ENCODE results near the gene NOS3.

NOS3 gene

DNA sequence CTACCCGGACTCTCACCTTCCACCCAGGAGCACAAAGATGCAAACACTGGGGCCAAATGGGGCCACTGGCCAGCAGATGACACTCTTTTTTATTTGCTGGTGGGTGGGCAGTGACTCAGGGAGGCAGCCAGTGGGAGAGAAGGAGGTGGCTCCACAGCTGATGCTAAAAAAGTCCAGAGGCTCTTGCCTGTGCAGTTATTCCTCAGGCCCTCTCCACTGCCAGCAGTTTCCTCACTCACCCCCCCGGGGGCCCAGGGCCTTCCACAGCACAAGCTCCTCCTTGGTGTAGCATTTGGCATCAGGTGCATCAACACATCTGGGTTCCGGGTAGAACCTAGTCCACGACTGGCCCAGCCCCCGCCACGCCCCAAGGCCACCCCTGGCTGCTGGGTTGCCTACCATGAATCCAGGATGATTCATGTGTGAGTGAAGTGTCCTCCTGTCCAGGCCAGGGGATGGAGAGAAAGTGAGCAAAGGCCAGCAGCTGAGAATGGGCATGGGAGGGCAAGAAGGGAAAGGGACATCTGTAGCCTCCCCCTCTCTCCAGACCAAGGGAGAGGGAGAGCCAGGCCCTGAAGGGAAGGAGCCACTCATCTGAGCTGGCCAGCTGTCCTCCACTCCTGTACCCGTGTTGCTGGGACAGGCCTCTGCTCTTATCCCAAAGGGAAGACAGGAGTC lies 11.0 kb upstream of the NOS3 start:
- no peak for DNase-seq (ENCODE audit: low read depth in 2 of 2)

DNA sequence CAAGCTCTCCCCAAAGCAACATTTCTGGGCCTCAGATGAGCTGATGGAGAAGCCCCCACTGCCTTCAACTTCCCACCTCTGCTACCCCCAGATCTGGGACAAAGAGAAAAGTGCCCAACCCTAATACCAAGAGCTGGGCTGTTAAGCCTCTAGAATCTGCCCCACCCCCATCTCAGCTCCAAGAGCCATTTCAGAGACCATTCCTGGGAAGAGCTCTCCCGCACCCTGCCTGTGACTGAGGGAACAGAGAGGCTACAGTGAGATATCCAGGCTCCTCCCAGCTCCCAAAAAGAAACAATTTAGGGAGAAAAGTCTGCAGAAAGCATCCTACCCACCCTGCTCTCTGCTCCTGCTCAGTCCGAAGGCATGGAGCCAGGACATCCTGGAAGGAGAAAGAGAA lies 10.2 kb upstream of the NOS3 start:
- DNase-seq (ENCODE audit: low read depth in 2 of 2): no peak

DNA sequence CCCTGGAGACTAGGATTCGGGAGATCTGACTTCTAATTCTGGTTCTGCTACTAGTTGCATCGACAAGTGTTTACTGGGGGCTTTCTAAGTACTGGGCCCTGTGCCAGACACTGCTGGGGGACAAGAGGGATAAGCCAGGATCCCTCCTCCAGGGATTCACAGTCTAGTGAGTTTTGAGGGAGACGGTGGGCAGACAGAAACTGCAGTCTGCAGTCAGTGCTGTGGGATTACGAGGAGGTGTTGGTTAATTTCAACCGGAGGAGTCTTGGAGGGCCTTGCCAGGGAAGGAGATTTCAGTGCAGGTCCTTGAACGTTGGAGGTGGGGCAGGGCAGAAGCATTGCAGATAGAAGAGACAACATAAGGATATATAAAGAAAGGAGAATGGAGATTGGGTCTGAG lies 9.2 kb upstream of the NOS3 start:
- DNase-seq (ENCODE audit: low read depth in 2 of 2): no peak

DNA sequence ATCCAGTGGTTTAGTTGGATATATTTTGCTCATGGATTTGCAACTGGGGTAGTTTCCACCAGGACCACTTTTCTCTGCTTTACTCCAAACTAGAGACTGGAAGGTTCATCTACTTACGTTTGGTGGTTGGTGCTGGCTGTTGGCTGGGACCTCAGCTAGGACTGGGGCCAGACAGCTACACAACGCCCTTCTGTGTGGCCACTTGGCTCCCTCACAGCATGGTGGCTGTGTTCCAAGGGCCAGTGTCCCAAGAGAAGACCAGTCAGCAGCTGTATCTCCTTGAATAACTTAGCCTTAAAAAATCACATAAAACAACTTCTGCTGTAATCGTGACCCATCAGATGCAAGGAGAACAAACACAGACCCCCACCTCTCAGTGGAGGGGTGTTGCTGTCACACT lies 8.5 kb upstream of the NOS3 start:
- no peak for DNase-seq (ENCODE audit: low read depth in 2 of 2)

DNA sequence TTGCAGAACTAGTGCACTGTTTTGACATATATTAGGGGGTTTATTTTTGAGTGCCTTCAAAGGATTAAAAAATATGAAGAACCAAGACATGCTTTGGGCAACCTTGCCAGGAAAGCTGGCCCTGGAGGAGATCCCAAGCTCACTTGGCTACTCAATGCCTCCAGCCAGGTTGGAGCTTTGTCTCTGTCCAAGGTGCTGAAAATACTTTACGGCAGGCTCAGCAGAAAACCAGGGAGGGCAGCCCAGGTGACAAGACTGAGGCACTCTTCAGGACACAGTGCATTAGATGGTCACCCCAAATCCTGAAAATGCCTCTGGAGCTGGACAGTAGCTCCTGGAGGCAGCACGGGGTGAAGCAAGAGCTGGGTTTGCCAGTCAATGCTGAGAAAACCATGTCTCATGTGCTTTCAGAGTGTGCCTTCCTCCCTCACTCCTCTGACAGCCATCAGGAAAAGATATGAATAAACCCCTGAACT lies 6.9 kb upstream of the NOS3 start:
- DNase-seq (ENCODE audit: low read depth in 2 of 2): no peak

DNA sequence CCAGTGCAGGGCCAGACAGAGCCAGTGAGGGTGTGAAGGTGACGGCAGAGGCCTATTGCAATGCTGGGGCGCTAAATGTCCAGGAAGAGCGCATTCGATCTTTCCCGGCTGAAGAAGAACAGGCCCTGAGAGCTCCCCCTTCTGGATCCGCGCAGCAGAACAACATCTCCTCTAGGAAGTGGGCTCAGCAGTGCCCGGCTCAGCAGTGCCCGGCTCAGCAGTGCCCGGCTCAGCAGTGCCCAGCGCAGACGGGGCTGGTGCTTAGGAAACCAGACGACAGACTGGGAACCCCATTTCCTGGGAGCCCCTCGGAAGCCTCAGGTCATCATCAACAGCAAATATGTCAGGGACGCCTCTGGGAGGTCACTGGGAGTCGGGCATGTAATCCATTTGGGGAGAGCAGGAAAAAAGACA lies 4.7 kb upstream of the NOS3 start:
- DNase-seq (ENCODE audit: low read depth in 2 of 2): peak in 1 of 2 donors; percentile 46

DNA sequence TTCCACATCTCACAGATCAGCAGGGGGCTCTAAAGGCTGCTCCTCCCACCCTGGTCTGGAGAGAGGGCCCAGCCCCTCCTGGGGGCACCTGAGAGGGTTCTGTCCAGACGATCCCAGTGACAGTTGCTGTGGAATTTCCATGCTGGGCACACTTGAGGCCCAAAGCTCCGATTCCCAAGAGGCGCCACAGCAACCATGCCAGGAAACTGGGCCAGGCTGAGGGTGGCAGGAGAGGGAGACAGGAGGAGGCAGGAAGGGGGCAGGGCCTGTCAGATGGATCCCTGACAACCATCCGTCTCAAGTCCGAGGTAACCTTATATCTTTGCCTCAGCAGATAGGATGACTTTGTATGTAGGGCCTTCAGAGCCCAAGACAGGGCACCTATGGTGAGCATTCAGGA lies 4.3 kb upstream of the NOS3 start:
- no peak for DNase-seq (ENCODE audit: low read depth in 2 of 2)

DNA sequence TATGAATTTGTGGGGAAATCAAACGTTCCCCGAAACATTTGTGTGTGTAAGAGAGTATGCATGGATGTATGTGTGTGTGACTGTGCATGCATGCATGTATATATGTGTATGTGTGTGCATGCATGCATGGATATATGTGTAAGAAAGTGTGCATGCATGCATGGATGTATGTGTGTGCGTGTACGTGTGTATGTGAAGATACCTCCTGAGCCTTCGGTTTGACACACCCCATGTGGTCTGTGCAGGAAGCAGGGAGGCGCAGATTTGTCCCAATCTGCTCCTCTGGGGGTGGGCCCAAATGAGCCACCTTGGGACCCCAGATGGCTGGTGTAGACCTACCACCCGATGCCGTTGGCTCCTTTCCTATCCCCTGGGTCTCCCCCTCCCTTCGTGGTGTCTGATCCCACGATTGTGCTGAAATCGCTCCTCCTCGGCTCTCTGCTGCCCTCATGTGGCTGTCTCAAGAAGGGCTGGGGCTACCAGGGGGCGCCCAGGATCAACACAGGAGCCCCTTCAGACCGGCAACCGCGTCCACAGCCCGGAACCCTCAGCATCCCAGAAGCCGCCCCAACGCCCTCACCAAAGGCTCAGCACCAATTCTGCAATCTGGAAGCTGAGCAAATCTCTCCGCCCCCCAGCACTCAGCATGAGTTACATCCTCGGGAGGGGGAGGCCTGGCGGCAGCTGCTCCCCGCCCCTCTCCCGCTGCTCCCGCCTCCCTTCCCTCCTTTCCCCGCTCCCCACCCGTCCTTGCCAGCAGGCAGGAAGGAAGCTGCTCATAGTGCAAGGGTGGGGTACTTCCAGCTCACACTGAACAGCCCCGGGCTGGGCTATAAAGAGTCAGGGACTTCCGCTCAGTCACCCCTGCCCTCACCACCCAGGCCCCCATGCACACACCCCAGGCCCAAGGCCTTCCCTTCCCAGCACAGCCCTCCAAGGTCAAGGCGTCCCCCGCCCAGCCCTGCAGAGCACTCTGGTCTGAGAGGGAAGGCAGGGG lies 2.3 kb upstream of the NOS3 start:
- peak in 1 of 2 donors; percentile 65 for DNase-seq (ENCODE audit: low read depth in 2 of 2)

DNA sequence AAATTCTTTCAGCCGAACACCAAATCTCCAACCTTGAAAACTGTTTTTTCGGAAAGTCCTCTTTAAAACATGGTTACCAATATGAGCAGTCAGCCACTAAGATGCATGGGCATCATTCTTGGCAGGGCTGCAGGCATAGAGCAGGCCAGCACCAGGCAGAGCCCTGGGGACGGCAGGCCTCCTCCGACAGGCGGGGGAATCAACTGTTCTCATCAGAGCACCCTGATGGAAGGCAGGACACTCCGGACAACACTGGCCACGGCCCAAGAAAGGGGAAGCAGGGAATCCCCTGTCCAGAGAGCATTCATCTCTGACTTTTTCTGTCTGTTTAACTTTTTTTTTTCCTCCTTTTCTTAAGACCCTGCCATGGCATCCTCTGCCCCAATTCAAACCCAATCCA lies 1.4 kb upstream of the NOS3 start:
- no peak for DNase-seq (ENCODE audit: low read depth in 2 of 2)

DNA sequence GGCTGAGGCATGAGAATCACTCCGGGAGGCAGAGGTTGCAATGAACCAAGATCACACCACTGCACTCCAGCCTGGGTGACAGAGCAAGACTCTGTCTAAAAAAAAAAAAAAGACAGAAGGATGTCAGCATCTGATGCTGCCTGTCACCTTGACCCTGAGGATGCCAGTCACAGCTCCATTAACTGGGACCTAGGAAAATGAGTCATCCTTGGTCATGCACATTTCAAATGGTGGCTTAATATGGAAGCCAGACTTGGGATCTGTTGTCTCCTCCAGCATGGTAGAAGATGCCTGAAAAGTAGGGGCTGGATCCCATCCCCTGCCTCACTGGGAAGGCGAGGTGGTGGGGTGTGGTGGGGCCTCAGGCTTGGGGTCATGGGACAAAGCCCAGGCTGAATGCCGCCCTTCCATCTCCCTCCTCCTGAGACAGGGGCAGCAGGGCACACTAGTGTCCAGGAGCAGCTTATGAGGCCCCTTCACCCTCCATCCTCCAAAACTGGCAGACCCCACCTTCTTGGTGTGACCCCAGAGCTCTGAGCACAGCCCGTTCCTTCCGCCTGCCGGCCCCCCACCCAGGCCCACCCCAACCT lies 1.3 kb downstream of the NOS3 start:
- no peak for DNase-seq (ENCODE audit: low read depth in 2 of 2)

DNA sequence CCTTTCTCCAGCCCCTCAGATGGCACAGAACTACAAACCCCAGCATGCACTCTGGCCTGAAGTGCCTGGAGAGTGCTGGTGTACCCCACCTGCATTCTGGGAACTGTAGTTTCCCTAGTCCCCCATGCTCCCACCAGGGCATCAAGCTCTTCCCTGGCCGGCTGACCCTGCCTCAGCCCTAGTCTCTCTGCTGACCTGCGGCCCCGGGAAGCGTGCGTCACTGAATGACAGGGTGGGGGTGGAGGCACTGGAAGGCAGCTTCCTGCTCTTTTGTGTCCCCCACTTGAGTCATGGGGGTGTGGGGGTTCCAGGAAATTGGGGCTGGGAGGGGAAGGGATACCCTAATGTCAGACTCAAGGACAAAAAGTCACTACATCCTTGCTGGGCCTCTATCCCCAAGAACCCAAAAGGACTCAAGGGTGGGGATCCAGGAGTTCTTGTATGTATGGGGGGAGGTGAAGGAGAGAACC lies 2.1 kb downstream of the NOS3 start:
- DNase-seq (ENCODE audit: low read depth in 2 of 2): no peak

DNA sequence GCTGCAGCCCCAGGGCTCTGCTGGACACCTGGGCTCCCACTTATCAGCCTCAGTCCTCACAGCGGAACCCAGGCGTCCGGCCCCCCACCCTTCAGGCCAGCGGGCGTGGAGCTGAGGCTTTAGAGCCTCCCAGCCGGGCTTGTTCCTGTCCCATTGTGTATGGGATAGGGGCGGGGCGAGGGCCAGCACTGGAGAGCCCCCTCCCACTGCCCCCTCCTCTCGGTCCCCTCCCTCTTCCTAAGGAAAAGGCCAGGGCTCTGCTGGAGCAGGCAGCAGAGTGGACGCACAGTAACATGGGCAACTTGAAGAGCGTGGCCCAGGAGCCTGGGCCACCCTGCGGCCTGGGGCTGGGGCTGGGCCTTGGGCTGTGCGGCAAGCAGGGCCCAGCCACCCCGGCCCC lies 2.7 kb downstream of the NOS3 start:
- DNase-seq (ENCODE audit: low read depth in 2 of 2): no peak

DNA sequence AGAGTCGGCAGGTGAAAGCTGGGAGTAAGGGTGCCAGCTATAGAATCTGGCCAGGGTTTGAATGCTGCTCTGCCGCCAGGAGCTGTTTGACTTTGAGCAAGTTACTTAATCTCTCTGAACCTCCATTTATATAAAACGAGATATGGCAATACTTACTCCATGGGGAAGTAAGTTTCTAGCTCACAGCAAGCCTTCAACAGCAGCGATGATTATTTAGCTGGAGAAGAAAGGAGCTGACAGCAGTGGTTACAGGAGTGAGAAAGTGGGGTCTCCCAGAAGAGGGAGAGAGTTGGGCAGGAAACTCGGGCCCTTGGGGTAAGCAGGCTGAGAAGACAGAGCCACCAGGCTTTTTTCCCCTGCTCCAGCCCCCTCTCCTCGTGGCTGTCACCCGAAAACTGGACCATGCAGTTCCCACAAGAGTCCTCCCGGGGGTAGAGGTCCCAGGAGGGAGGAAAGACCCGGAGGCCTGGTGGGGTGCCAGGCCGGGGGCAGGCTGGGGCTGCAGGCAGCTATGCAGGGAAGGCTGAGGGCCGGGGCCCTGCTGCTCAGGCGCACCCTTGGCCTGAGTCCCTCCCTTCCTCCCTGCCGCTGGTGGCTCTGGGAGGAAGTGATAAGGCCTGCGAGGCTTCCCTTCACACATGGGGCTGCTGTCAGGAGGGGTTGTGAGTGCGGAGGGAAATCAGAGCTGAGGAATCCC lies 3.5 kb downstream of the NOS3 start:
- no peak for DNase-seq (ENCODE audit: low read depth in 2 of 2)

DNA sequence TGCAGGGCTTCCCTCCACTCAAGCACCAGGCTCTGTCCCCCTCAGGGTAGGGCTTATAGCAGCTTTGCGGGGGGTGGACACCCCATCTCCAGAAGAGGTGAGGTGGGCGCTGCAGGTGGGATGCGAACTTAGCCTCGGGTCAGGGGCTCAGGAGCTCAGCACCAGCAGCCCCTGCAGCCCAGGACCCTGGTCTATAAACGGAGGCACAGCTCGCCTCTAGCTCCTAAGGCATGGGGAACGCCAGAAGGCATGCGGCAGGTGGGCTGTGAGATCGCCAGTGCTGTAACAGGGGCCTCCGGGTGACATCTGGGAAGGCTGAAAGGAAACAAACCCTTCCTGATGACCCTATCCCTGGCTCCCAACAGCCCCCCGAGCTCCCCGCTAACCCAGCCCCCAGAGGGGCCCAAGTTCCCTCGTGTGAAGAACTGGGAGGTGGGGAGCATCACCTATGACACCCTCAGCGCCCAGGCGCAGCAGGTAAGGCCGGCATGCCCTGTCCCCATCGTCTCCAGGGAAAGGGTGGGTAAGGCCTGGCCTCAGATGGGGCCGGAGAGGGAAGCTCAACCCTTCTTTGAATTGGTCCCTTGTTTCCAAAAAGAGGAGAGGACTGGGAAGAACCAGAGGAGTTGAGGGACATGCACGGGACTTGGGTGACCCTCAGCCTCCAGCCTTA lies 4.2 kb downstream of the NOS3 start:
- no peak for DNase-seq (ENCODE audit: low read depth in 2 of 2)

DNA sequence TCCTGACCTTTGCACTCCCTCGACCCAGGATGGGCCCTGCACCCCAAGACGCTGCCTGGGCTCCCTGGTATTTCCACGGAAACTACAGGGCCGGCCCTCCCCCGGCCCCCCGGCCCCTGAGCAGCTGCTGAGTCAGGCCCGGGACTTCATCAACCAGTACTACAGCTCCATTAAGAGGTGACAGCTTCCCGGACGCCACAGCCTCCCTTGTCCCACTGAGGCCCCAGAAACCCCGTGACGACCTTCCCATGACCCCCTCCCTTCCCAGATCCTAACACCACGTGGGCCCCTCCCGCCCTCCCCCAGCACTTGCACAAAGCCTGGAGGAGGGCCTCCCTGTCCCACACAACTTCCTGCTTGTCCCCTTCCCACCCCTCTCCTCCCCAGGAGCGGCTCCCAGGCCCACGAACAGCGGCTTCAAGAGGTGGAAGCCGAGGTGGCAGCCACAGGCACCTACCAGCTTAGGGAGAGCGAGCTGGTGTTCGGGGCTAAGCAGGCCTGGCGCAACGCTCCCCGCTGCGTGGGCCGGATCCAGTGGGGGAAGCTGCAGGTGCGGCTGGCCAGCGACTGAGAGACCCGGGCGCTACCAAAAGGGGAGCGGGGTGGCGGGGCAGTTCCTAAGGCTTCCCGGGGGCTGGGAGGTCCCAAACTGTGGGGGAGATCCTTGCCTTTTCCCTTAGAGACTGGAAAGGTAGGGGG lies 5.7 kb downstream of the NOS3 start:
- DNase-seq (ENCODE audit: low read depth in 2 of 2): no peak

DNA sequence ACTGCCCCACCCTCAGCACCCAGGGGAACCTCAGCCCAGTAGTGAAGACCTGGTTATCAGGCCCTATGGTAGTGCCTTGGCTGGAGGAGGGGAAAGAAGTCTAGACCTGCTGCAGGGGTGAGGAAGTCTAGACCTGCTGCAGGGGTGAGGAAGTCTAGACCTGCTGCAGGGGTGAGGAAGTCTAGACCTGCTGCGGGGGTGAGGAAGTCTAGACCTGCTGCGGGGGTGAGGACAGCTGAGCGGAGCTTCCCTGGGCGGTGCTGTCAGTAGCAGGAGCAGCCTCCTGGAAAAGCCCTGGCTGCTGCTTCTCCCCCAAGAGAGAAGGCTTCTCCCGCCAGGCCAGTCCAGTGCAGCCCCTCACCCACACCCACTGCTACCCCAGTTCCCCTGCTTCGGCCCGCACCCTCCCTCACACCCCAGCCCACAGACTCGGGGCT lies 6.3 kb downstream of the NOS3 start:
- no peak for DNase-seq (ENCODE audit: low read depth in 2 of 2)

DNA sequence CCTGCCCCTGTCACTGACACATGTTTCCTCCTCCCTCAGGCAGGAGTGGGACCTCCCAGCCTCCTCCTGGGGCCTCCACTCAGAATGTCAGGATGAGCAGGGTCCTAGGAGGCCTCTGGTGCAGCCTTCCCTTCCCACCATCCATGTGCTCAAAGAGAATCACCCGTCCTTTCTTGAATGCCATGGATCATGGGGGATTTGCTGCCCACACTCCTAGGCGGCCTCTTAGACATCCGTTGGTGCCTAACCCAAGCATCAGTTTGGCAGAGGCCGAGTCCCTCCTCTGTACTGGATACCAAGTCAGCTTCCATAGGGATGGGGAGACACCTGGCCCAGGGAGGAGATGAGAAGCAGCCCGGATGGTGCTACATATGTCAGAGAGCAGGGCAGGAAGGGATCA lies 7.0 kb downstream of the NOS3 start:
- no peak for DNase-seq (ENCODE audit: low read depth in 2 of 2)

DNA sequence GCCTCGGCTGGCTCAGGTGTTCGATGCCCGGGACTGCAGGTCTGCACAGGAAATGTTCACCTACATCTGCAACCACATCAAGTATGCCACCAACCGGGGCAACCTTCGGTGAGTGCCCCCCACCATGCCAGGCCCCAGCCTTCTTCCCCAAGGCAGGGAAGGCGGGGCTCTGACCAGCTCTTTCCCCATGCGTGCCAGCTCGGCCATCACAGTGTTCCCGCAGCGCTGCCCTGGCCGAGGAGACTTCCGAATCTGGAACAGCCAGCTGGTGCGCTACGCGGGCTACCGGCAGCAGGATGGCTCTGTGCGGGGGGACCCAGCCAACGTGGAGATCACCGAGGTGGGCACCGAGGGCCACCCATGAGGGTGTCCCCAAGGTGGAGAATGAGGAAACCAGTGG lies 7.5 kb downstream of the NOS3 start:
- DNase-seq (ENCODE audit: low read depth in 2 of 2): no peak

DNA sequence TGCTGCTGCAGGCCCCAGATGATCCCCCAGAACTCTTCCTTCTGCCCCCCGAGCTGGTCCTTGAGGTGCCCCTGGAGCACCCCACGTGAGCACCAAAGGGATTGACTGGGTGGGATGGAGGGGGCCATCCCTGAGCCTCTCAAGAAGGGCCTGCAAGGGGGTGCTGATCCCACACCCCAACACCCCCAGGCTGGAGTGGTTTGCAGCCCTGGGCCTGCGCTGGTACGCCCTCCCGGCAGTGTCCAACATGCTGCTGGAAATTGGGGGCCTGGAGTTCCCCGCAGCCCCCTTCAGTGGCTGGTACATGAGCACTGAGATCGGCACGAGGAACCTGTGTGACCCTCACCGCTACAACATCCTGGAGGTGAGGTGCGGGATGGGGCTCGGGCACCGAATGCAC lies 8.2 kb downstream of the NOS3 start:
- DNase-seq (ENCODE audit: low read depth in 2 of 2): no peak

DNA sequence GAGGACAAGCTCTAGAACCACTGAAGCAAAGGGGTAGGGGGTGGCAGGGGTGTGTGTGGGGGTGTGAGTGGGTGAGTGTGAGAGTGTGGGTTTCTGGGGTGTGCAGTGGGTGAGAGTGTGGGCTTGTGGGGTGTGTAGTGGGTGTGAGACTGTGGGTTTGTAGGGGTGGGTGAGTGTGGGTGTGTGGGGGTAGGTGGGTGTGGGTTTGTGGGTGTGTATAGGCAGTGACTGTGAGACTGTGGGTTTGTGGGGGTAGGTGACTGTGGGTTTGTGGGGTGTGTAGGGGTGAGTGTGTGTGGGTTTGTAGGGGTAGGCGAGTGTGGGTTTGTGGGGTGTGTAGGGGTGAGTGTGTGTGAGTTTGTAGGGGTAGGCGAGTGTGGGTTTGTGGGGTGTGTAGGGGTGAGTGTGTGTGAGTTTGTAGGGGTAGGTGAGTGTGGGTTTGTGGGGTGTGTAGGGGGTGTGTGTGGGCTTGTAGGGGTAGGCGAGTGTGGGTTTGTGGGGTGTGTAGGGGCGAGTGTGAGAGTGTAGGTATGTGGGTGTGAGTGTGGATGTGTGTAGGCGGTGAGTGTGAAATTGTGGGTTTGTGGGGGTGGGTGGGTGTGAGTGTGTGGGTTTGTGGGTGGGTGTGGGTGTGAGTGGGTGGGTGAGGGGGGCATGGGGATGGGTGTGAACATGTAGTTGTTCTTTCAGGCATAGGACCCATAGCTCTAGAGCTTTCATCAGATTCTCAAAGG lies 8.8 kb downstream of the NOS3 start:
- DNase-seq (ENCODE audit: low read depth in 2 of 2): no peak
